Gastroesophageal sphincter (tissue), 4 donors: ENCODE results near the gene TSHZ2. TPM values are rescaled to one million over a fixed set of nuclear protein-coding genes. Genes with fewer than 3 reads are reported as not detected.

Source experiments
- ATAC-seq: fragments of 150-250 bp; one replicate; pipeline ENCODE4 v1.9.1; 2016; ENCODE audit warnings: mild to moderate bottlenecking, moderate library complexity
- H3K27ac ChIP-seq, 4 donors: fragments of 200-600 bp; sonication (generic) in 3 of 4; 1 replicate in 3 of 4; 2 replicates in 1 of 4; pipeline ENCODE4 v1.5.1; 2016 to 2019
- H3K27me3 ChIP-seq: fragments of 200-600 bp; sonication (generic); one replicate; pipeline ENCODE4 v1.5.1; 2019
- H3K36me3 ChIP-seq, 2 donors: fragments of 200-600 bp; sonication (generic); one replicate each; pipeline ENCODE4 v1.5.1; 2019; ENCODE audit warnings: control low read depth in 1 of 2
- H3K4me1 ChIP-seq, 3 donors: fragments of 200-600 bp; sonication (generic); 1 replicate in 2 of 3; 2 replicates in 1 of 3; pipeline ENCODE4 v1.5.1; 2016 to 2019; ENCODE audit warnings: control low read depth in 2 of 3
- H3K4me3 ChIP-seq, 2 donors: fragments of 200-600 bp; sonication (generic); one replicate each; pipeline ENCODE4 v1.5.1; 2019; ENCODE audit warnings: mild to moderate bottlenecking in 1 of 2, moderate library complexity in 1 of 2
- H3K9me3 ChIP-seq, 3 donors: fragments of 200-600 bp; sonication (generic); one replicate each; pipeline ENCODE4 v1.5.1; 2017 to 2019; ENCODE audit warnings: control low read depth in 2 of 3
- CTCF ChIP-seq, 4 experiments: fragments of 200-600 bp in 2 of 4; fragments of 450-650 bp in 2 of 4; sonication (generic) in 1 of 4; IDR thresholded peaks; one replicate each; pipeline ENCODE4 v1.5.1; 2017 to 2019; ENCODE audit warnings: antibody characterized with exemption in 4 of 4, mild to moderate bottlenecking in 2 of 4, moderate library complexity in 2 of 4
- EP300 ChIP-seq: sonication (generic); formaldehyde crosslinking; IDR thresholded peaks from one replicate; pipeline ENCODE4 v1.6.1; 2017; ENCODE audit warnings: antibody characterized with exemption, mild to moderate bottlenecking
- POLR2A ChIP-seq, 2 donors: fragments of 450-650 bp; IDR thresholded peaks; one replicate each; pipeline ENCODE4 v1.6.1; 2017; ENCODE audit warnings: antibody characterized with exemption in 2 of 2, mild to moderate bottlenecking in 2 of 2, moderate library complexity in 1 of 2
- POLR2AphosphoS5 ChIP-seq: sonication (generic); formaldehyde crosslinking; IDR thresholded peaks from one replicate; pipeline ENCODE4 v1.6.1; 2017; ENCODE audit warnings: antibody characterized with exemption
- WGBS, 2 donors: methylation state at CpG; one replicate each; pipeline ENCODE4 v1.1.5; 2018; ENCODE audit warnings: low coverage in 1 of 2; 5-methylcytosine and 5-hydroxymethylcytosine counted together
- total RNA-seq, 4 donors: library from RNA; depleted of rRNA; stranded (reverse); fragments of >200 nt; gene quantifications; one replicate each; pipeline ENCODE4 v1.1.0, GENCODE V29; 2016

Gene TSHZ2
- total RNA-seq, 4 donors from 2014 or later = 9.9 to 21.3 (median 12.2) TPM

GRCh38 chr20:53177687-53178086 lies 205.5 kb downstream of the TSHZ2 start:
- no peak for TF ChIP-seq EP300
- TF ChIP-seq CTCF (IDR thresholded peaks at IDR 0.05) = no peak
- no peak for TF ChIP-seq POLR2A (IDR thresholded peaks at IDR 0.05)
- TF ChIP-seq POLR2AphosphoS5 = no peak
- Histone ChIP-seq H3K4me1 (no peaks in the 10 kb centered on the region), H3K9me3 (no peaks in the 10 kb centered on the region), H3K27me3 (no peaks in the 10 kb centered on the region), H3K27ac (no peak overlapping the region), H3K36me3 (no peaks in the 10 kb centered on the region), H3K4me3 (no peak overlapping the region)
- 80 to 100% methylated on average over 1 to 2 of the region's 2 CpGs for WGBS, 2 donors
- no peak for ATAC-seq

GRCh38 chr20:53179749-53180148 lies 207.6 kb downstream of the TSHZ2 start:
- Histone ChIP-seq H3K27ac (no peak overlapping the region), H3K9me3 (no peaks in the 10 kb centered on the region), H3K27me3 (no peaks in the 10 kb centered on the region), H3K36me3 (no peaks in the 10 kb centered on the region), H3K4me3 (no peak overlapping the region), H3K4me1 (no peaks in the 10 kb centered on the region)
- WGBS, 2 donors = 85 to 91% methylated on average over 10 of the region's 10 CpGs
- no peak for ATAC-seq
- no peak for TF ChIP-seq CTCF (IDR thresholded peaks at IDR 0.05)
- TF ChIP-seq EP300 = no peak

DNA sequence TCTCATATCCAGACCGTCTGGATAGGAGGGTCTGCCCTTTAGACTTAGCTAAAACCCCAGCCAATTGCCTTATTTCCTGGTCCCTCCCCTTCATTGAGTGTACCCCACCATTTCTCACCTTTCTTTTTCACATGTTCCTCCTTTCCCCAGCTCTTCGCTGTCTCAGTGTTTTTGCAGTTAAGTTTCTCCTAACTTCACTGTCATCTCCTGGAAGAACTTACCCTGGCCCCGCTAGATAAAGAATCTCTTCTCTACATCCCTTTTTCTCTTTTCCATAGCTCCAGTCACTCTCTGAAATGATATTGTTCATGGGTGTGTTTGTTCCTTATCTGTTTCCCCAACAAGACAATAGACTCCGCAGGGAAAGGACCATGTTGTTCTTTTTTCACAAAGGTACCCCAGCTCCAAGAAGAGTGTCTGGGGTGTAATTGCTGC lies 208.8 kb downstream of the TSHZ2 start:
- 84% methylated on average over 4 of the region's 4 CpGs; no CpG with 5 or more reads in 1 of the 2 donors for WGBS, 2 donors
- no peak overlapping the region for H3K4me3 ChIP-seq
- no peak for ATAC-seq

GRCh38 chr20:53181866-53182376 lies 209.8 kb downstream of the TSHZ2 start:
- Histone ChIP-seq H3K4me1 (no peaks in the 10 kb centered on the region), H3K9me3 (no peaks in the 10 kb centered on the region), H3K27me3 (no peaks in the 10 kb centered on the region), H3K36me3 (no peaks in the 10 kb centered on the region), H3K27ac (no peak overlapping the region), H3K4me3 (no peak overlapping the region)
- no peak for ATAC-seq
- no peak for TF ChIP-seq POLR2AphosphoS5
- no peak for TF ChIP-seq EP300
- TF ChIP-seq CTCF (IDR thresholded peaks at IDR 0.05) = no peak
- TF ChIP-seq POLR2A (IDR thresholded peaks at IDR 0.05) = no peak
- 78 to 80% methylated on average over 2 to 3 of the region's 3 CpGs for WGBS, 2 donors

More for the DNA sequence above, 208.8 kb downstream of the TSHZ2 start:
- Histone ChIP-seq H3K27ac (no peak overlapping the region), H3K36me3 (no peaks in the 10 kb centered on the region), H3K4me1 (no peaks in the 10 kb centered on the region), H3K27me3 (no peaks in the 10 kb centered on the region), H3K9me3 (no peaks in the 10 kb centered on the region)
- TF ChIP-seq POLR2AphosphoS5 (no peak), POLR2A (IDR thresholded peaks at IDR 0.05) (no peak), CTCF (IDR thresholded peaks at IDR 0.05) (no peak), EP300 (no peak)

DNA sequence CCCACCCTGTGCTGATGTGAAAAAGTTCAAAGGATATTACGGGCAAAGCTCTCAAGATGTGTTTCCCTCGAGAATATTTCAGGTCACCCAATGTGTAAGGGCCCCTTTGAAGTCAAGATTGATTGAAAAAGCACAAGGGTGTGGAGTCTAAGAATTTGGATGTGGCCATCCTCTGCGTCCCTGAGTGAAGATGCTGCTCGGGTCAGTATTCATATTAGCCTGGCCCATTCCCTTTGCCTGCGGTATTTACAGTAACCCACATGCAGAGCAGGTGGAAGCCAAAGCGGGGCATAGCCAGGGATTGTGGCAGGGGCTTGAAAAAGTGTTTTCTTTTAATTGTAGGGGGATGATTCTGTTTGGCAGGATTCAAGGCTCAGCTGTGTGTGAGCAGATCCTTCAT lies 211.0 kb downstream of the TSHZ2 start:
- H3K4me1 ChIP-seq = no peaks in the 10 kb centered on the region
- no peak overlapping the region for H3K4me3 ChIP-seq
- no peaks in the 10 kb centered on the region for H3K9me3 ChIP-seq
- no peak overlapping the region for H3K27ac ChIP-seq
- H3K27me3 ChIP-seq = no peaks in the 10 kb centered on the region
- TF ChIP-seq CTCF (IDR thresholded peaks at IDR 0.05) = no peak
- no peak for TF ChIP-seq EP300
- TF ChIP-seq POLR2A (IDR thresholded peaks at IDR 0.05) = no peak
- TF ChIP-seq POLR2AphosphoS5 = no peak
- no peak for ATAC-seq
- WGBS, 2 donors = 91 to 92% methylated on average over 4 to 5 of the region's 6 CpGs
- no peaks in the 10 kb centered on the region for H3K36me3 ChIP-seq
